Activated CD4-positive, alpha-beta T cell treated with anti-CD3 and anti-CD28 coated beads, Interleukin-2, amount 50 U/mL, for 1 hour (primary cell): ENCODE measurements around the gene MCC.

Experiments used
- DNase-seq: peaks from one replicate; pipeline ENCODE4 v3.0.0-alpha.2; 2020

MCC gene

DNA sequence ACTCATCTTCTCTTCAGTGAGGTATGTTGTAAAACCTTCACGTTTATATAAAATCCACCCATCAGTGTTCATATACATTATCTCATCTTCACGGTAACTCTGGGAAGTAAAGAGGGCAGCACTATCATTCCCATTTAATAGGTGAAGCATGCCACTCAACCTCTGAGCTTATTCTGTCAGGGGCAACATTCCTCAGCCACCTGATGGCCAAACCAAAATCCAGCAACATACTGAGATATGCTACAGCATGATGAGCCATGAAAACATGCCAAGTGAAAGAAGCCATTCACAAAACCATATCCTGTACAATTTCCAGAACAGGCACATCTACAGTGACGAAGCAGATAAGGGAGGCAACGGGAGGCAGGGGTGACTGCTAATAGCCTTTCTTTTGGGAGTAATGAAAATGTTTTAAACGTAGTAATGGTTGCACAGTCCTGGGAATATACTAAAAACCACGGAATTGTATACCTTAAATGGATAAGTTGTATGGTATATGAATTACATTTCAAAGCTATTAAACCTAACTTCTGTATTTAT lies 220.8 kb downstream of the MCC start:
- DNase-seq = no peak

DNA sequence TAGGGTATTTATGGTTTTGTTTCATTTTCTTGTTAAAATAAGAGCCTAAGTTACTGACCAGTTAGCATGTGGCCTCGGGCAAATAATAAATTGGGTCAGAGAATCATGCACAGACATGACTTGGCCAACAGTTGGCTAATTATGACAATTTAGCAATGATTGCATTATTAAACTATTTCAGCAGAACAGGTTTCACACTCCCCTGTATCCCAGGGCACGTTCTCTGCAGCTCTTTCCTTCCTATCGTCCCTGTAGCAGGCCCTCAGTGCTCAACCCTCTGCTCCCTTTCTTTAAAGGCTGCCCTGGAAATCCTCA lies 221.4 kb downstream of the MCC start:
- DNase-seq = no peak

DNA sequence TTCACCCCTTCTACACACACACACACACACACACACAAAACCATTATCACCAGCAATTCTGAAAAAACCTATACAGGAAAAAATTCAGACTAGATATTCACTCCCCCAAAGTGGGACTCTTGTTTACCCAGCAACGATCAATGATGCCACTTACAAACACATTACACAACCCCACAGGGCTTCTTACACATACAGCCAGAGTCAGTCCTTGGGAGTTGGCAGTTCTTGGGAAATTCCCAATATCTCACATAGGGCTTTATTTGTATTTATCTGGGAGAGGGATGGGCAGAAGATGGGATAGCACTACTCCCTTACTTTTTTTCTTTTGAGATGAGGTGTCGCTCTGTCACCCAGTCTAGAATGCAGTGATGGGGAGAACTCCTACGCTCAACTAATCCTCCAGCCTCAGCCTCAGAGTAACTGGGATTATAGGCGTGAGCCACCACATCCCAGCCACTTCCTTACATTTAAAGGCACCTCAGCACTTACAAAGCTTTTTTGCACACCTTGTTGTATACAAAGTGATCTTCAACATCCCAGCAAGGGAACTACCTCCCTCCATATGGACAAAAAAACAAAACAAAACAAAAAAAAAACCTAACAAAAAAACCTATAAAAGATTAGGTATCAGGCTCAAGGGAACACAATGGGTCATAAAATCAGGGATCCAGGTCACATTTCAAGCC lies 221.9 kb downstream of the MCC start:
- DNase-seq = no peak

DNA sequence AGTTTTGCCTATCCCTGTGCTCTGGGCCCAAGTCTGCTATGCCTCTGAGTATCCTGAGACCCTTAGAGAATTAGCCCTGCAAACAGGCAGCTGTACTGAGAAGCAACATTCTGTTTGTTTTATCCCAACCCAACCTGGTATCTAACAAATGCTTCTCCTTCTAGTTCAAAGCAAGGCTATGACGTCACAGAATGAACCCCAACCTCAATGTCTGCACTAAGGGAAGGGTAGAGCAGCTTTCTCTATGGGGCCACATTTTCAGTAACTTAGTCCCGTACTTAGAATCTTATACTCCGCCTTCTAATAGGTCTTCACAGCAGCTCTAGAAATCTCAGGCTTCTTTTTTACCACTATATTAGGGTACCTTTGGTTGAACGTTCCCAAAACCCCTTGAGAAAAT lies 223.1 kb downstream of the MCC start:
- DNase-seq = no peak

DNA sequence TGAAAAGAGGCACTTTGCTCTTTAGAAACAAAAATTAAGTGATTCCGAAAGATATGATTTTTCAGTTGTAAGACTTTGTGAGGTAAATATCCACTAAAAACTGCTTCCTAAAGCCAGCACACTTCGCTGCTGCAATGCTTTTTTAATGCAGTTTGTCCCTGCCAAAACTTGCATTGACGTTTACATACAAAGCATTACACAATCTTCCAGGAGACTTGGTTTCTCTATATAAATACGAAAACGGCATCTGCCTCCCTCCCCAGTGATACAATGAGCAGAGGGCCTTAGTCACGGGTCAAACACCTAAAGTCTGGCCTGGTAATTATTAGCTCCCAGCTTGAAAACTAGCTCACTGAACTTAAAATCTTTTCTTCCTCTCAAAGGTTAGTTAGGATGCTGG lies 224.2 kb downstream of the MCC start:
- no peak for DNase-seq

DNA sequence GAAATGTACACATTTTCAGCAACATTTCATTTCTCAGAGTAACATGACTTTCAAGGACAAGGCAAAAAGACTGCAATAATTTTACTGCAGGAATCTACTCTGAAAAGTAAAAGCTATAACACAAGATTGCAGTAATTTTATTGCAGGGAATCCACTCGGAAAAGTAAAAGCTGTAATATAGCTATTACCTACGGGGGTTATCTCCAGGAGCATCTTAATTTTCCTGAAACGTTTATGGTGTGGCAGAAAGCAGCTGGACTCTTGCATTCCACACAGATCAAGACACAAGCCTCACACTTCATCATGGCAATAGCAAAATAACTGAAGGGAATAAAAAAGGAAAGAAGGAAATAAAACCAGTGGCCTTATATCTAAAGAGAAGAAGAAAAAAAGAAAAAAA lies 224.7 kb downstream of the MCC start:
- DNase-seq = no peak

DNA sequence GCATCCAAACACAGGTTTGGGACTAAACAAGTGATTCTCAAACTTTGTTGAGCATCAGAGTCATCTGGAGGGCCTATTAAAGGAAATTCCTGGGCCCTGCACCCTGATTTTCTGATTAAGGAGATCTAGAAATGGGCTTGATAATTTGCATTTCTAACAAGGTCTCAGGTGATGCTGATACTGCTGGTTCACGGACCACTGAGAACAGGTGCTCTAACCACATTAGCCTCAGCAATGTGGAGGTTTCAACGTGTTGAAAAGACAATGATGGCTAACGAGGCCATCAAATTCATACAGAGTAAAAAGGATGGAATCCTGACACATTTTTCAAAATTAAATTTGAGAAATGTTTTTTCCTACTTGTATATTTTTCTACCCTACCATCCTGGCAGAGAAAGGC lies 225.6 kb downstream of the MCC start:
- no peak for DNase-seq

DNA sequence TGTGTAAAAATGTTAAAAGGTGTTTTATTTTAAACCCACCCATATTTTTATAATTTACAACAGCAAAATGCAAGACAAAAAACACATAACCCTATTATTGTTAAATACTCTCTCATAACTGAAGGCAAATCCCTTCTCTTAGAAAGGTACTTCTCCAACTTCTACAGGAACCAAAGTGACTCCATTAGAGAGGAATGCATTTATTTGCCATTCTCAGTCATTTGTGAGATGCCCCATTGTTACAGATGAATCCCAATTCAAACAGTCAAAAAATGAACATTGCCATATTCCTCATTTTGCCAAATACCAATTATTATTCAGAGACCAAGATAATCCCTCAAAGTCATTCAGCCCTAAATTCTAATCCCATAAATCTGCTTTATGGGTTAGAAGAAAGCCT lies 229.2 kb downstream of the MCC start:
- DNase-seq = no peak

DNA sequence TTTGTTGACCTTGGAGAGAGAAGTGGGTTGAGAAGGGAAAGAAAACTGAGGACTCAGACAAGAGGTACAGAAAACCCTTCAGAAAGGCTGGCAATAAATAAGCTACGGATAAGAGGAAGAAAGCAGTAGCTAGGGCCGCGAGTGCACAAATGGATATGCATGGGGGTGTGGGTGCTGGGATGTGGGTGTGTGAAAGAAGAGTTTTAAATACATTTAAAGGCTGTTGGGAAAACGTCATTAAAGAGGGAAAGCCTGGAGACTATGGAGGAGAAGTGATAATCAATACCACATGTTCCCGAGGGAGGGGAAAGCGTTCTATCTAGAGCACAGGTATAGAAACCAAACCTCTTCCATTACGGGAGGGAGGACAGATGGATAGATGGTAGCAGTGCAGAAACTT lies 230.7 kb downstream of the MCC start:
- DNase-seq = no peak

DNA sequence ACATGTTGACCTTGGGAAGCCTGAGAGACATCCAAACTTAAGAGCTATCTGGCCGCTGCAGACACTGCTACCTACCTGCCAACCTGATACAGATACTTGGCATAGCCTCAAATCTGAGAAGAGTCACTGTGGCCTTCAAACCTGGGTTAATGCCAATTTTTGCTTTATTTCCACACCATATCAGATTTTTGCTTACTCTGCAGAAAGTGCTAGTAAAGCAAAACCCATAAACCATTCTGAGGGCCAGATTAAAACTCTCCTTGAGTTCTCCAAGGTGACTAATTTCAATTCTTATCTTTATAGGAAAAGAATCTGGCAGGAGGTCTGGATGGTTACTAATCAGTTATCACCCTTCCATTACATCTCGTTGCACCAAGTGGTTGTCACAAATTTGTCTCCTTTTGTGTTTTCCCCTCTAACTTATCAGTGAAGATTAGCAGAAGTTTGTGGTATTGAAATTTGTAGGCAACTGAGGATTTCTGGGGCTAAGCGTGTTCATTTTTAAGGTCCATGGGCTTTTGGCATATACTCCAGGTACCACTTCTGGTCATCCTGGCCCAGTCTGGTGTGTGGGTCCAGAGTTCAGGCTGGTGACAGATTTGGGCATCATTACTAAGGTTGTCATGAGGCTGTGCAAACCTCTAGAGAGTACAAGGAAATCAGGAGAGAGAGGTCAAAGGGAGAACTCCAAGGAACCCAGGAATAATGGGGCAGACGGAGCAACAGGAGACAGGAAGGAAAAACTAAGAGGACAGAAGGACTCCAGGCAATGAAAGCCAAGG lies 231.4 kb downstream of the MCC start:
- DNase-seq = no peak

DNA sequence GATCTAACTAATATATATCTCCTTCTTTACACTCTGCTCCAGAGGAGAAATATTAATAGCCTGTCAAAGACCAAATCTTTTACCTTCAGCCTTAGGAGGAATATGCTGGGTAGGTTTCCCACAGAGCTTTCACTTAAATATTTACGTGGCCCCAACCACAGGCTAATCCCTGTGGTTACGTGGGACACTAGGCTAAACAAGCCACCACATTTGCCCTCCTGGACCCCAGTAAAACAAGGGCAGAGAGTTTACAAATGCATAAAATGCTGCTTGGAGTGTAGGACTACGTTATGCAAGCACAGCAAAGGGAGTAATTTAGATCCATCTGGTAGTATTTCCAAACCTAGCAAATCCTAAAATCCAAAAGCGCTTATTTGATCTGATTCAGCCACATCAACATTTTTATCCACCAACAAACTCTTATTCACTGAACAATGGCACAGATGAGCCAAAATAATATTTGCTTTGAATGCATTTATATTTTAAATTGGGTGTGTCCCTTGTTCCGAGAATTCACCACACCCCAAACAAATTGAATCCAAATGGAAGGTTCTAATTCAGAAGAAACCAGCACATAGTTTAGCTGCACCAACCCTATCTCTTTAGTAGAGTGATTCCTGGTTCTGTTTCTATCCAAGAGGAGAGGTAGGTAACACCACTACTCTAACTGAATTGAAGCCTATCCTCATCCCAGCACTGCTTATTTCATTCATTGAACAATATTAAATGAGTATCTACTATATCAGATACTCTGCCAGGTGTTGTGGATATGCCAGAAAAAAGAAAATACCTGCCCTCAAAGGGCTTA lies 232.5 kb downstream of the MCC start:
- no peak for DNase-seq

DNA sequence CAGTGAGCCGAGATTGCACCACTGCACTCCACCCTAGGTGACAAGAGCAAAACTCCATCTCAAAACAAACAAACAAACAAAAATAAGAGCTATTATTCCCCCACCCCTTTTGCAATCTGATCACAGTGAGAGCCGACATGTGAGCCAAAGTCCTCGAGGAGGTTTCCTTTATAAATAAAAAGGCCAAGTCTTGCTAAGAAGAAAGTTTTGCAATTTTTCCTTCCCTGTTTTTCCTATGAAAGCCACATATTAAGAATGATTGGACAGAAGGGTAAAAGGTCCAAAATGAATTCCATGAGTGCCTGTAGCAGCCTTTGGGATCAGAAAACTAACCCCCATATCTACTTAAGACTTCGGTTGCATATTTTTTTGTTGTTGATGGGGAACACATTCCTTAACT lies 233.1 kb downstream of the MCC start:
- no peak for DNase-seq

DNA sequence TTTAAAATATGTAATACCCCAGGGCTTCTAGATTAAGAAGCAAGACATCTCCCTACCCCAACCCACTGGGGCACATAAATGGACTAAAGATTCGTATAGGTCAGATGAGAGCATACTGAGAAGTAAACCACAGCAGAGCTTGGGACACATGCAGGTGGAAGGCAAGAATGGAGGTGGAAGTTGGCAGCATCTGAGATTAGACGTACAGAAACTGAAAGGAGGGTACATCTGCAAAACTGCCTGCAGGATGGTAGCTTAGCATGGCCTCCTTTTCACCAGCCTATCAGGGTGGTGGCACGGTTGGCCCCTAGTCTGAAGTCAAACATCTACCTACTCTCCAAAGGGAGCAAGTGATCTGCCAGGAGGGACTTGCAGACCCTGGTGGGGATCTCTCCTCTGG lies 235.2 kb downstream of the MCC start:
- DNase-seq = no peak

DNA sequence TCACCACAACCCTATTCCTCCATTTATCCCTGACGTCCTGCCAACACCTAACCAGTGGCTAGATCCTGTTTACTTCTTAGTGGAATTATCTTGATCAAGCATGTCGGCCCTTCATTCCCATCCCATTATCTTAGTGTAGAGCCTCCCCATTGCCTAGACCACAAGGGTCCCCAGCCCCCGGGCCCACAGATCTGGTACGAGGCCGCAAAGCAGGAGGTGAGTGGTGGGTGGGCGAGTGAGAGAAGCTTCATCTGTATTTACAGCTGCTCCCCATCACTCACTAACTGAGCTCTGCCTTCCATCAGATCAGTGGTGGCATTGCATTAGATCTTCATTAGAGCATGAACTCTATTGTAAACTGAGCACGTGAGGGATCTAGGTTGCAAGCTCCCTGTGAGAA lies 236.2 kb downstream of the MCC start:
- DNase-seq = no peak

DNA sequence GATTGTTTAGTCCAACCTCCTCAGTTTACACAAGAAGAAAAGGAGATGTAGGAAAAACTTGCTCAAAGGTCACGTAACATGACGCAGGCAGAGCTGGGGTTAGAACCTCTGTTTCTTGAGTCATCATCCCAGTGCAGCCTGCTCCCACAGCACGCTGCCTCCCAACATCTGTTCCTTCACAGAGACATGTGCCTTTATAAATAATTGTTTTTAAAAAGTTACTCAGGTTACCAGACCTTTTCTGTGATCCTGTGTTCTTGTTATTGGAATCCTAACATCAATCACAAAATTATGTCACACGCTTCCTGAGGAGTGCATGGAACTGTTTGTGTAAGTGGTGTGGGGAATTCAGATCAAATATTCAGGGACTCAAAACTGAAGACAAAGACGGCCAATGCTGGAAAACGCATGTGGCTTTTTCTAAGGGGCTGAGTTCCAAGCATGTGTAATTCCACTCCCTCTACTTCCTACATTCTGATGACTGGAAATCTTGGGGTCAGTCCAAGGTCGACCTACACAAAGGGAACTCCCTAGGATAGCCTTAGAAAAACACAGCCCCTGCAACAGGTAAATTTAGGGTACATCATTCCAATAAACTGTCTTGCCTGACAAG lies 237.8 kb downstream of the MCC start:
- DNase-seq = no peak

DNA sequence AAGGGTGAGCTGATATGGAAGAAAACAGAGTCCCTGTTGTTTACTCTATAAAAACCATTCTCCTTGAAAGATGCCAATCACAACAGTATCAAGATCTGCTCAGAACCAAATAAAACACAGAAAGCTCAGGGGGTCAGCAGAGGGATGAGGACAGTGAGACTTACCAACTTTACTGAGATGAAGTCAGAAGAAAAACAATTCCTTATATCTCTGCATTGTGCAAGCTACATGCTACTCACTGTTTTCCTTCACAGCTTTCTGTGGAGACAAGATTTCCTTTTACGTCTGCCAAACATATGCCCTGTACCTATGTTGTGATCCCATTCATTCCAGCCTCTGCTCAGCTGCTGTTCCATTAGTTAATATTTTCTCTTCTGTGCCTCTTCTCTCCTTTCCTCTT lies 239.0 kb downstream of the MCC start:
- DNase-seq = no peak

DNA sequence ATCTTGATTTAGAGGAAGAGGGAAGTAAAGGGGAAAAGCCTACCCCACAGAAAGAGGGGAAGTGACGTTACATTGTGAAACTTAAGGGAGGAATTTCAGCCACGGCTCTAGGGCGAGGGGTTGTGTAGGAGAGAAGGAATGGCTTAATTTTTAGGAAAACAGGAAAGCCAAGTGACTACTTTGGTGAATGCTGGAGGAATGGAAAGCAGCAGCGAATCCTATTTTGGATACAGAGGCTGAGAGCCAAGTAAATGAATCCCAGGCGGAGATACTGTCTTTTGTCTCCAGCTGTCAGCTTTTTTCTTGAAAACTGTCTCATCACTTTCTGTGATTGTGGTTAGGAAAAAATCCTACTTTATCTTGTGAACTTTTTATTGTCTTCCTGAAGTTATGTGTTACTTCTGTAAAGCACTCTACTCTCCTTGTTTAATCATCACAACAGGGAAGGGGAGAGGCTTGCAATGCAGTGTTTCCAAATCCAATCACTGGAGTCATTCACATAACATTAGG lies 241.8 kb downstream of the MCC start:
- no peak for DNase-seq

DNA sequence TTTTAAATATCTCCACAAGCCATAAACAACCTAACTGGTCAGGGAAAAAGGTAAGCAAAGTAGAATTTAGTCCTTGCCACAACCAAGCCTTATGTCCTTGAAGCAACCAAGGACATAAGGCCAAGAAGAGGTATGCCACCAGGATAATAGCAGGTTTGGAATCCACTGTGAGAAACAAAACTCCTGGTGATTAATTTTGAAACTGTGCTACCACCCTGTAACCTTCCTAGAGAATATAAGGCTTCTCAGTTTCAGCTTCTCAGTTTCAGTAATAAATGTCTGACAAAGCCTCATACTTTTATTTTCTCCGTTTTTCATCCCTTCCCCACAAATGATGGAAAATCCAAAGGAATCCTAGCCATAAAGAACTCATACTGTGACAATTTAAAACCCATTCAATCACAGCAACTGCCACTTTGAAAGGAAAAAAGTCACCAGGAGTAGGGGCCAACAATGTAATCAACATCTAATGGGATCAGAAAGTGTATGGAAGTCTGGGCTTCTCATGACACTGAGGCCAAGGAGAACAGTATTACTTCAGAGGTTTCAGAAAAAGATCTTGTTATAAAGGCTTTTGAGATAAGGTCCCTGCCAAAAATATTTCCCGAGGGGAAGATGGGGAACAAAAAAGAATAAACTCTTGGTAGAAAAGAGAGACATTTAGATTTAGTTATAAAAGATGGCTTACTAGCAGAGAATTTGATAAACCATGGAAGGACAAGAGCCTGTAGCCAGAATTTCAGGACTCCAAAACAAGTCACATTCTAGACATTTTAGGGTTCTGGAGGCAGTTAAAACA lies 242.6 kb downstream of the MCC start:
- no peak for DNase-seq

DNA sequence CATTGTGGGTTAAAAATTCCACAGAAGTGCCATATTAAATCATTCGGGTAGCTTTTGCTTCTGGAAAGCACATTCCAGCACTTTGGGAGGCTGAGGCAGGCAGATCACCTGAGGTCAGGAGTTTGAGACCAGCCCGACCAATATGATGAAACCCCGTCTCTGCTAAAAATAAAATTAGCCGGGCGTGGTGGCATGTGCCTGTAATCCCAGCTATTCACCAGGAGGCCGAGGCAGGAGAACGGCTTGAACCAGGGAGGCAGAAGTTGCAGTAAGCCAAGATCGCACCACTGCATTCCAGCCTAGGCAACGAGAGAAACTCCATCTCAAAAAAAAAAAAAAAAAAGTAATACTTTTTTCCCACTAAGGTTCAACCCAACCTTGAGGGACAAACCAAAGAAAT lies 243.3 kb downstream of the MCC start:
- DNase-seq = no peak

DNA sequence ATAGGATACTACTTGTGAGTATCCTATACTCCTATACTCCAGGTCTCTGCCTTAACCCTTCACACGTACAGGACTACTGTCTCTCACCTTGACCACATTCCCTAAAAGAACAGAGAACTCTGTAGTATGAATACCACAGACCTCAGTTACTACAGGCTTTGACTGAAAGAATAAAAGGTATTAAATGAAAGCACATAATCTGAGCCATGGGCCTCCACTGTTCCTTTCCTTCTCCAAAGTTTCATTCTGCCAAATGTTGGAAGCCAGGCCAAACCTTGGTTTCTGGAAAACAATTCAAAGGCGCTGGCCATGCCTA lies 244.9 kb downstream of the MCC start:
- DNase-seq = no peak

DNA sequence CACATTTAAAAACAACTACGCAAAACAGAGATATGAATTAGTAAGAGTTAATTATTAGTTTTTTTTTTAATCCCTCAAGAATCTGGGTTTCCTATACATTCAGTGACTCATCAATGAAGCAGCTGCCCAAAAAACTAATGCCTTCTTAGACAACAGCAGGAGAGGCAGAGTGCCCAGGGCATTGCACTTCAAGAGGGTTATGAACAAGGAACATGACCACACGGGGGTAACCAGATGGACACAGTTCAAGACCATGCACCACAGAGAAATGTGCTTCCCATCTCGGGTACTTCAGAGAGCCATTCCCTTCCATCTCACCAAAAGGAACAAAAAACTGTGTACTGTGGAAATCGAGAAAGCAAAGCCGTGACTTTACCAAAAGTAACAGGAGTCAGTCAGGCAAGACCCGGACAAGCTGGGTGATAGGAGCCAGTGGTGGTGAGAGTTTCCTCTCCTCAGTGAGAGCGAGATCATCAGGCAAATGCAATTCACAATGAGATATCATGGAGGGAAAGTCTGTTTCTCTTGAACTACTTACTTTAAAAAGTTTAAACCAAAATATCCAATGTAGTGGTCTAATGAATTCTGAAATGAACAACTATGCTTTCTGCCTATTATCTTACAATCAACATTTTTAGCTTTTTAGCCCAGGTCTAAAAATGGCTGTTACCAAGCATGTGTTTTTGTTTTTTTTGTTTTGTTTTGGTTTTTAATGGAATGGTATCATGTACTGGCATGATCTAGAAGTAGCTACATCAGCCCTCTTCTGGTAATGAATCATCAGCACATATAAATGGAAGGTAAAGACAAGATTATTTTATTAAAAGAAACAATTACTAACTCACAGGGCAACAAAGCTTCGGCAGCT lies 245.5 kb downstream of the MCC start:
- DNase-seq = no peak
